ENCODE measurements around the gene LYRM4.

LYRM4 gene

GRCh38 chr6:5208471-5208971 is 52.2 kb downstream of the LYRM4 start:
- DNase-seq (ENCODE audit: low read depth in 1 of 2, low spot score in 1 of 2) = no peak
- TF ChIP-seq GABPA (IDR thresholded peaks at IDR 0.05; ENCODE audit: low read depth) (no peak), CTCF (IDR thresholded peaks at IDR 0.05; ENCODE audit: insufficient read depth, low read length) (no peak), SPI1 (IDR thresholded peaks at IDR 0.05; ENCODE audit: borderline replicate concordance, low read depth) (no peak), POLR2AphosphoS5 (IDR thresholded peaks at IDR 0.05; ENCODE audit: low read depth) (no peak), REST (IDR thresholded peaks at IDR 0.05; ENCODE audit: insufficient replicate concordance, low read depth) (no peak)
- Histone ChIP-seq H3K4me3 (replicated peaks; ENCODE audit: insufficient read depth, low read length) (no peak overlapping the region), H3K27me3 (ENCODE audit: insufficient read depth, poor library complexity, severe bottlenecking) (no peaks in the 10 kb centered on the region), H3K27ac (replicated peaks) (no peak overlapping the region)

- peak in 1 of 2 experiments; percentile 16 for DNase-seq (ENCODE audit: low read depth in 1 of 2, low spot score in 1 of 2)
- TF ChIP-seq CTCF (IDR thresholded peaks at IDR 0.05; ENCODE audit: insufficient read depth, low read length) = no peak
- TF ChIP-seq REST (IDR thresholded peaks at IDR 0.05; ENCODE audit: insufficient replicate concordance, low read depth) = no peak
- TF ChIP-seq SPI1 (IDR thresholded peaks at IDR 0.05; ENCODE audit: borderline replicate concordance, low read depth) = no peak
- no peak for TF ChIP-seq POLR2AphosphoS5 (IDR thresholded peaks at IDR 0.05; ENCODE audit: low read depth)
- TF ChIP-seq GABPA (IDR thresholded peaks at IDR 0.05; ENCODE audit: low read depth) = no peak
- Histone ChIP-seq H3K27ac (replicated peaks) (no peak overlapping the region), H3K27me3 (ENCODE audit: insufficient read depth, poor library complexity, severe bottlenecking) (no peaks in the 10 kb centered on the region), H3K4me3 (replicated peaks; ENCODE audit: insufficient read depth, low read length) (no peak overlapping the region)
These were observed 52.7 kb downstream of the LYRM4 start for GRCh38 chr6:5208057-5208456.

GRCh38 chr6:5206920-5207561 is 53.7 kb downstream of the LYRM4 start:
- H3K27me3 ChIP-seq (ENCODE audit: insufficient read depth, poor library complexity, severe bottlenecking) = no peaks in the 10 kb centered on the region
- no peak overlapping the region for H3K4me3 ChIP-seq (replicated peaks; ENCODE audit: insufficient read depth, low read length)
- DNase-seq (ENCODE audit: low read depth in 1 of 2, low spot score in 1 of 2) = no peak
- TF ChIP-seq CTCF (IDR thresholded peaks at IDR 0.05; ENCODE audit: insufficient read depth, low read length) (no peak), POLR2AphosphoS5 (IDR thresholded peaks at IDR 0.05; ENCODE audit: low read depth) (no peak), GABPA (IDR thresholded peaks at IDR 0.05; ENCODE audit: low read depth) (no peak), REST (IDR thresholded peaks at IDR 0.05; ENCODE audit: insufficient replicate concordance, low read depth) (no peak), SPI1 (IDR thresholded peaks at IDR 0.05; ENCODE audit: borderline replicate concordance, low read depth) (no peak)
- no peak overlapping the region for H3K27ac ChIP-seq (replicated peaks)
